ENCODE results near the gene TTC16. TPM values are rescaled to one million over a fixed set of nuclear protein-coding genes. Genes with fewer than 3 reads are reported as not detected.

TTC16 gene
- total and polyA plus RNA-seq, 4 donors: 0.02 to 0.08 TPM; not detected in 2

GRCh38 chr9:127773981-127774380 is 58.1 kb downstream of the TTC16 start:
- DNase-seq (ENCODE audit: low spot score): no peak
- Histone ChIP-seq H3K4me1 (ENCODE audit: control insufficient read depth in 4 of 4, insufficient read depth in 4 of 4, low read length in 3 of 4) (peaks cover 0 to 10% (median 8%) of the 10 kb centered on the region in 4 donors), H3K9ac (ENCODE audit: low read depth in 1 of 2, low read length in 2 of 2) (no peak overlapping the region), H3K36me3 (ENCODE audit: control insufficient read depth in 4 of 4, insufficient read depth in 3 of 4, low read depth in 1 of 4, low read length in 3 of 4) (no peaks in the 10 kb centered on the region), H3K4me3 (ENCODE audit: low read depth in 1 of 3, low read length in 3 of 3) (no peak overlapping the region), H3K27me3 (ENCODE audit: control insufficient read depth in 4 of 4, insufficient read depth in 4 of 4, low read length in 3 of 4) (no peaks in the 10 kb centered on the region), H3K9me3 (ENCODE audit: control insufficient read depth in 4 of 4, low read length in 3 of 4) (no peaks in the 10 kb centered on the region), H3K27ac (ENCODE audit: low read depth in 1 of 2, low read length in 2 of 2) (no peak overlapping the region)
- whole genome bisulfite sequencing: 94% methylated on average over 10 of the region's 10 CpGs
- TF ChIP-seq RXRA (IDR thresholded peaks at IDR 0.05) (no peak), NR2F2 (IDR thresholded peaks at IDR 0.05) (no peak), REST (IDR thresholded peaks at IDR 0.05) (no peak), ZBTB33 (IDR thresholded peaks at IDR 0.05) (no peak), EGR1 (IDR thresholded peaks at IDR 0.05; ENCODE audit: low read depth in 2 of 2) (no peak), ATF3 (IDR thresholded peaks at IDR 0.05) (no peak), RAD21 (IDR thresholded peaks at IDR 0.05) (no peak), MAX (IDR thresholded peaks at IDR 0.05) (no peak), TAF1 (conservative IDR thresholded peaks at IDR 0.05) (no peak), GABPA (IDR thresholded peaks at IDR 0.05 in 1 of 2, conservative IDR thresholded peaks at IDR 0.05 in 1 of 2) (no peak), HNF4G (IDR thresholded peaks at IDR 0.05) (no peak)

- WGBS: 62% methylated on average over 15 of the region's 15 CpGs
- DNase-seq (ENCODE audit: low spot score): no peak
- no peaks in the 10 kb centered on the region for H3K27me3 ChIP-seq (ENCODE audit: control insufficient read depth in 4 of 4, insufficient read depth in 4 of 4, low read length in 3 of 4)
- H3K36me3 ChIP-seq (ENCODE audit: control insufficient read depth in 4 of 4, insufficient read depth in 3 of 4, low read depth in 1 of 4, low read length in 3 of 4): no peaks in the 10 kb centered on the region
- peak overlapping the region in 1 of 3 donors; percentile 5 for H3K4me3 ChIP-seq (ENCODE audit: low read depth in 1 of 3, low read length in 3 of 3)
- H3K9ac ChIP-seq (ENCODE audit: low read depth in 1 of 2, low read length in 2 of 2): no peak overlapping the region
- peaks cover 0 to 3% (median 0%) of the 10 kb centered on the region in 4 donors for H3K4me1 ChIP-seq (ENCODE audit: control insufficient read depth in 4 of 4, insufficient read depth in 4 of 4, low read length in 3 of 4)
- no peaks in the 10 kb centered on the region for H3K9me3 ChIP-seq (ENCODE audit: control insufficient read depth in 4 of 4, low read length in 3 of 4)
- H3K27ac ChIP-seq (ENCODE audit: low read depth in 1 of 2, low read length in 2 of 2): no peak overlapping the region
- TF ChIP-seq CTCF (IDR thresholded peaks at IDR 0.05; ENCODE audit: low read depth, low read length, missing input control): no peak
- no peak for TF ChIP-seq TAF1 (conservative IDR thresholded peaks at IDR 0.05)
- no peak for TF ChIP-seq ZBTB33 (IDR thresholded peaks at IDR 0.05)
- TF ChIP-seq NR2F2 (IDR thresholded peaks at IDR 0.05): no peak
- TF ChIP-seq FOXA2 (IDR thresholded peaks at IDR 0.05): no peak
- TF ChIP-seq MAX (IDR thresholded peaks at IDR 0.05): no peak
- TF ChIP-seq HNF4A (conservative IDR thresholded peaks at IDR 0.05): no peak
- no peak for TF ChIP-seq ATF3 (IDR thresholded peaks at IDR 0.05)
- no peak for TF ChIP-seq SP1 (IDR thresholded peaks at IDR 0.05)
- TF ChIP-seq FOXA1 (IDR thresholded peaks at IDR 0.05): no peak
- TF ChIP-seq YY1 (IDR thresholded peaks at IDR 0.05): no peak
- TF ChIP-seq GABPA (IDR thresholded peaks at IDR 0.05 in 1 of 2, conservative IDR thresholded peaks at IDR 0.05 in 1 of 2): no peak
- no peak for TF ChIP-seq RAD21 (IDR thresholded peaks at IDR 0.05)
- TF ChIP-seq HNF4G (IDR thresholded peaks at IDR 0.05): no peak
- TF ChIP-seq RXRA (IDR thresholded peaks at IDR 0.05): no peak
Observed at GRCh38 chr9:127776195-127776923, 60.5 kb downstream of the TTC16 start.
